GM19023 (cell line): ENCODE measurements around the gene CLDN6.
A peak's percentile ranks its signal among the peaks of the same experiment; 100 is the strongest.
"Not testable (repeated sequence)": the region's sequence is repeated elsewhere in the genome, so short reads cannot be mapped to it uniquely, and the experiment has no call there.

Source experiments
- ATAC-seq: cut with Tn5 transposase; IDR thresholded peaks from one replicate; pipeline ENCODE4 v1.9.1; 2021; ENCODE audit warnings: mild to moderate bottlenecking, moderate library complexity; ENCODE audit not compliant: unreplicated experiment

CLDN6 gene, protein sequence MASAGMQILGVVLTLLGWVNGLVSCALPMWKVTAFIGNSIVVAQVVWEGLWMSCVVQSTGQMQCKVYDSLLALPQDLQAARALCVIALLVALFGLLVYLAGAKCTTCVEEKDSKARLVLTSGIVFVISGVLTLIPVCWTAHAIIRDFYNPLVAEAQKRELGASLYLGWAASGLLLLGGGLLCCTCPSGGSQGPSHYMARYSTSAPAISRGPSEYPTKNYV

DNA sequence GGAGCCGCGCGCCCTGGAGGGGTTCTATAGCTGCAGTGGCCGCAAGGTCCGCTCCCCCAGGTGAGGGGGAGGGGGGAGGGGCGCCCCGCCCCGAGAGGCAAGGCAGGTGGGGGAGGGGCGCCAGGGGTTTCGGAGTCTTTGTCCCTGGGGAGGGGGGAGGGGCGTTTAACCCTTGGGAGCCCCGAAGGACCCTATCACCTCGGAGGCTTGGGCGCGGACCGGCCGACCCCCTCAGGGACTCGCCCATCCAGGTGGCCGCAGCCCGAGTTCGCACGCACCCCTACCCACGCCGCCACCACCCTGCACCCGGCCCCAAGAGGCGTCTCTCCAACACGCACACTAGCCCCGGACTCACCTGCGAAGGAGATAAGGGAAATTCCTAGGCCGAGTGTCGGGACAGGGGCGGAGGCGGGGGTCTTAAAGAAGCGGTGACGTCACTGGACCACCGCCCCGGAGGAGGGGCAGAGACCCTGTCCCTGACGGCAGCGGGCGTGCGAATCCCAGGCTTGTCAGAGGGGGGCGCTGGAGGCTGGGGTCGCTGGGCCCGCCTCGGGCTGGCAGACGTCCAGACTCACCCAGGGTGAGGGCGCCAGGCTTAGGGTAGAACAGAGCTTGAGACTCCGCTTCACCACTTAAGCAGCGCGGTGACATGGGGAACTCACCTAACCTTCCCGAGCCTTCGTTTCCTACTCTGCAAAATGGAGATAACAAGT, at the start of gene CLDN6:
Gene CLDN6 (minus strand): TSS at position 390 of the 713 bp plus-strand sequence. CDS start 2,162 bp downstream, outside the sequence.
- ATAC-seq = no peak

DNA sequence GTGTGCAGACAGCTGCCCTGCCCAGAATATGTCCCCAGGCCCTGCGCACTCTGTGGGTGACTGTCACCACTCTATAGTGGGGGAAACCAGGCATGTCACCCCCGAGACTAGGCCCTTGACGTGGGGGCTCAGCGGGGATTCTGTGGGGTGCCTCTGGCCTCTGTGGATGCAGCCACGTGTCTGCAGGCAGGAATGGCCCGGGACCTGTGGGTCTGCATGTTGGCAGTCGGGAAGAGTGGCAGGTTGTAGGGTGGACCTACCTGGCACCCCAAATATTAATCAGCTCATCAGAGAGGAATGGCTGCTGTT, 48.4 kb upstream of the CLDN6 start:
- ATAC-seq = no peak

DNA sequence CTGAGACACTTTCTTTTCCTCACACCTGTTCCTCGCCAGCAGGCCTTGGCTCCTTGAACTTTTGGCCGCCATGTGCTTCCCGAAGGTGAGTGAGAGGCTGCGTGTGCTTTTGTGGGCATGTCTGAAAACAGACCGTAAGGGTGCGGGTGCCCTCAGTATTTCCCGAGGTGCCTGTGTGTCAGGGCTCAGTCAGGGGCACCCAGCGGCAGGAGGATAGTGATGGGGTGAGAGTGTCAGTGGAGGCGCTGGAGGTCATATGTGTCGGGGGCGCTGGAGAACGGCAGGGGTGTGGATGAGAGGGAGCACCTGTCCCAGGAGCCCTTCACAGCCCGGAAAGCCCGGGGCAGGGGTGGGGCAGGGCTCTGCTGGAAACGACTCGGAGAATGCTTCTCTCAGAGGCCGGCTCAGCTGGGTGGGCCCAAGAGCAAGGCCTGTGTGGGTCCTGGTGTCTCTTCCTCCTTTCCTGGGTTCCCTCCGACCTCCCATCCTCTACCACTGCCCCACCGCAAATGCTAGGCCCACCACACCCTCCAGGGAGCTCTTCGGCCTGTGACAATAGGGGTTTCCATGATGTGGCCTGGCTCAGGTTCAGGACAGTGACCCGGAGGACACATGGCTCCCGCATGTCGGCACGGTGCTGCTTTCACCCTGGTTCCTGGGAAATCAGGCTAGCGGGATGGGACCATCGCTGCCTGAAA, 47.9 kb upstream of the CLDN6 start:
- ATAC-seq = no peak

DNA sequence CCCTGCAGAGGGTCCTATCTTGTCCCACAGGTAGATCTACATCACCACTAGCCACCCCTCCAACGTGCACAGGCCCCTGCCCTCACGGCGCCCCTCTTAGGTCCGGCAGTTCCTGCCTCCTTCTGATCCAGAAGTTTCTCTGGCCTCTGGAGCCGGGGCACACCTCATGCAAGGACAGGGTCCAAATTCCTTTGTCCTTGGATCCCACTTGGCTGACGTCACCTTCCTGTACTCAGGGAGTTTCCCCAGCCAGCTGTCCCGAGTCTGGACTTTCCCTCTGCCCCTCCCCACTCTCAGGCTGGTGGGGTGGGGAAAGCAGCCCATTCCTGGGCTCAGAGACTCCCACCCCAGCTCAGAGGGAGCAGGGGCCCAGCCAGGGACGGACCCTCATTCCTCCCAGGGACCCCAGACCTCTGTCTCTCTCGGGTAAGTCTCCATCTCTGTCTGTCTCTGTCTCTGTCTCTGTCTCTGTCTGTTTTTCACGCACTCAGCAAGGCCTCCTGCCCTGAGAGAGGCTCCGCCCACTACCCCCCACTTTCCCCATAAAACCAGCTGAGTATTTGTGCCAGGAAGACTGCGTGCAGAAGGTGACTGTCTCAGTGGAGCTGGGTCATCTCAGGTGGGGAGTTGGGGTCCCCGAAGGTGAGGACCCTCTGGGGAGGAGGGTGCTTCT, 47.2 kb upstream of the CLDN6 start, which contains the start of gene IL32:
Gene IL32 (plus strand): TSS at position 572 of the 673 bp plus-strand sequence. CDS start 172 bp downstream, outside the sequence.
- no peak for ATAC-seq

DNA sequence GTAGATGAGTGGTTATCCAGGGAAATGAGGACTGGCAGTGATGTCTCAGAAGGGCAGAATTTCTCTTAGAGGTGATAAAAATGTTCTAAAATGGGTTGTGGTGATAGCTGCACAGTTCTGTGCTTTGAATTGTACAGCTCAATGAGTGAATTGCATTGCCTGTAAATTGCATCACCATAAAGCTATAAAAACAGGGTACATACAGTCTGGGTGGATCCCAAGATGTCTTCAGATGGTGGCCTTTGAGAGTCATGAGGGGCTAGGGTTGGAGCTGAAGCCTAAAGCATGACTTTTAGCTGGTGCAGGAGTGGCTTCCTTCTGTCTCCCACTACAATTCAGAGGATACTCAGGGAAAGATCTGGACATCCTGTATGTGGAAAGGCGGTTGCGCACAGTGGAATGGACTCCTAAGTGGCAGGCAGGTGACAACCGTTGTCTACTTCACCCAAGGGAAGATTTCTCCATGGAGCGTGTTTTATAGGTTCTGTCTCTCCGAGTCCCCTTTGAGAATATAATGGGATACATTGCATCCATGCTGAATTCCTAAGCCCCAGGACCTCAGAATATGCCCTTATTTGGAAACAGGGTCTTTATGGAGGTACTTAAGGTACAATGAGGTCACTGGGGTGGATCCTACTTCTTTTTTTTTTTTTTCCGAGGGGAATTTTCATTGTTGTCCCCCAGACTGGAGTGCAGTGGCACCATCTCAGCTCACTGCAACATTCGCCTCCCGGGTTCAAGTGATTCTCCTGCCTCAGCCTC, 45.8 kb upstream of the CLDN6 start:
- no peak for ATAC-seq

DNA sequence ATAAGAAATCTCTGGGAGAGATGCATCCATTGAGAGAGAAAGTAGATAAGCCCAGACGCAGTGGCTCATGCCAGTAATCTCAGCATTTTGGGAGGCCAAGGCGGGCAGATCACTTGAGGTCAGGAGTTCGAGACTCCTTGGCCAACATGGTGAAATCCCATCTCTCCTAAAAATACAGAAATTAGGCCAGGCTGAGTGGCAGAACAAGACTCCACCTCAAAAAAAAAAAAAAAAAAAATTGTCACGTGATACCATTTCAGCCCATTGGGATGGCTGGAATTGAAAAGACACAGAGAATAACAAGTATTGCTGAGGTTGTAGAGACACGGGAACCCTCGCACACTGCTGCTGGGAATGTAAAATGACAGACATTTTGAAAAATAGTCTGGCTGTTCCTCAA, 44.6 kb upstream of the CLDN6 start:
- ATAC-seq = no peak

DNA sequence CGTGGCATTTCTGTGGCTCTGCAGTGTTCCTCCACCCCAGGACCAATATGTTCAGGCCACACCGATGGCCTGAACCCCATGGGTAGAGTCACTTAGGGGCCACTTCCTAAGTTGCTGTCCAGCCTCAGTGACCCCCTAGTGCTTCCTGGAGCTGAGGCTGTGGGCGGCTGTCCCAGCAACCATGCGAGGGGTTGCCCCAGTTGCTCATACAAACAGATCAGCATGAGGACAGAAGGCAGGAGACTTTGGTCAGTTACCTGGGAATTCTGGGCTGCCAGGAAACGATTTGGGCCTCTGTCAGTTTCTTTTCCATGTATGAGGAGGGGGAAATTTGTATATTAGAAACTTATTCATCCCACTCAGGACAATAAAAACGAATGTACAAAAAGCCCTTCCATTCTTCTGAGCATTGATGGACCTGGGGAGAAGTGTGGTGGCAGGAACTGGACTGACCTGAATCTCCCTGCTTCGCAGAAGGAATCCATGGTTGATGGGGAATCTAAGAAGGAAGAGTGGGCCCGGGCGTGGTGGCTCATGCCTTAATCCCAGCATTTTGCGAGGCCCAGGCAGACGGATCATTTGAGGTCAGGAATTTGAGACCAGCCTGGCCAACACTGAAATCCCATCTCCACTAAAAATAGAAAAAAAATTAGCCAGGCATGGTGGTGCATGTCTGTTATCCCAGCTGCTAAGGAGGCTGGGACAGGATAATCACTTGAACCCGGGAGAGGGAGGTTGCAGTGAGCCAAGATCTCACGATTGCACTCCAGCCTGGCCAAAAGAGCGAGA, 42.5 kb upstream of the CLDN6 start:
- ATAC-seq = no peak

DNA sequence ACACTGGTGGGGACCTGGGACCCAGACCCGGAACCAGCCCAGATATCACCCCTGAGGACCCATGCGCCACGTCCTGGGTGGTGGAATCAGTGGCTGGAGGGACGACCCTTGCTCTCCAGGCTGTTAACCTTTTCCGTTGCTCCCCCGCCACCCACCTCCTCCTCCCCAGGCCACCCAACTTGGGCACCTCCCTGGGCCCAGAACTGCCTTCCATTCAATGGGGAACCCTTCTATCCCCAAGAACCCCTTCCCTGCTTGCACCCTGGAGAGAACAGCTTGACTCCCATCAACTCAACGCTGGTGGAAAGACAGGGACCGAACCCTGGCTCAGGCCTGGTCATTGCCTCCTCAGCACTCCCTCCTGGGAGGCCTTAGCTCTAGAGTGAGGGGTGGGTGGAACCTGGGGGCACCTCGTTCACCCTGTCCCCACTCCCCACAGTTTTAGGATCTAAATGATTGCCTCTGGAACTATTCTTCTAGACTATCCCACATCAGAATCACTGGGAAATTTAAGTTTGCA, 41.8 kb upstream of the CLDN6 start:
- no peak for ATAC-seq

DNA sequence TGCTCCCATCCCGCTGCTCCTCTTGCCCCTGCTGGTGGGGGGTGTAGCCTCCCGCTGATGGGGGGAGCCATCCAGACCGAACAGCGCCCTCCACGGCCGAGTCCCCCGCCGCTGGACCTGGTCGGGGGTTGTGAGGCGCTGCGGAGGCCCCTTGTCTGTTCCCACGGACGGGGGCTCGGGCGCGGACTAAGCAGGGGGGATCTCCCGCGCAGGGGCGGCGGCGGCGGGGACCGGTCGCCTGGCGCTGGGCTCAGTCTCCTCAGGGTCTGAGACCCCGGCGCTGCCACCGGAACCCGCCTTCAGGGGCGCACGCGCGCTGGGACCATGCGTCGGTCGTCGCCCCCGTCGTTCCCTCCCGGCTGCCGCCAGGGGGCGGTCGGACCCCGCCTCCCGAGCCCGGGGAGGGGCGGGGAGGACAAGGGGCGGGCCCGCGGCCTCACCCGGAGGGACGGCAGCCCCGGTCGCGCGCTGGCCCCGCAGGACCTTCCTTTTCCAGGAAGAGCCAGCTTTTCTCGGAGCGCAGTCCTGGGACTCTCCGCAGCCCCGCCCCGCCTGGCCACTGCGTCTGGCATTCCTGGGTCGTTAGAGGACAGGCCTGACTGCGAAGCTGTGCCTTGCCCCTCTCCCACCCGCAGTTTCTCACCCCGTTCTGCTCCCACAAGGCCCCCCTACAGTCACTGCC, 41.2 kb upstream of the CLDN6 start:
- ATAC-seq = peak; percentile 81

DNA sequence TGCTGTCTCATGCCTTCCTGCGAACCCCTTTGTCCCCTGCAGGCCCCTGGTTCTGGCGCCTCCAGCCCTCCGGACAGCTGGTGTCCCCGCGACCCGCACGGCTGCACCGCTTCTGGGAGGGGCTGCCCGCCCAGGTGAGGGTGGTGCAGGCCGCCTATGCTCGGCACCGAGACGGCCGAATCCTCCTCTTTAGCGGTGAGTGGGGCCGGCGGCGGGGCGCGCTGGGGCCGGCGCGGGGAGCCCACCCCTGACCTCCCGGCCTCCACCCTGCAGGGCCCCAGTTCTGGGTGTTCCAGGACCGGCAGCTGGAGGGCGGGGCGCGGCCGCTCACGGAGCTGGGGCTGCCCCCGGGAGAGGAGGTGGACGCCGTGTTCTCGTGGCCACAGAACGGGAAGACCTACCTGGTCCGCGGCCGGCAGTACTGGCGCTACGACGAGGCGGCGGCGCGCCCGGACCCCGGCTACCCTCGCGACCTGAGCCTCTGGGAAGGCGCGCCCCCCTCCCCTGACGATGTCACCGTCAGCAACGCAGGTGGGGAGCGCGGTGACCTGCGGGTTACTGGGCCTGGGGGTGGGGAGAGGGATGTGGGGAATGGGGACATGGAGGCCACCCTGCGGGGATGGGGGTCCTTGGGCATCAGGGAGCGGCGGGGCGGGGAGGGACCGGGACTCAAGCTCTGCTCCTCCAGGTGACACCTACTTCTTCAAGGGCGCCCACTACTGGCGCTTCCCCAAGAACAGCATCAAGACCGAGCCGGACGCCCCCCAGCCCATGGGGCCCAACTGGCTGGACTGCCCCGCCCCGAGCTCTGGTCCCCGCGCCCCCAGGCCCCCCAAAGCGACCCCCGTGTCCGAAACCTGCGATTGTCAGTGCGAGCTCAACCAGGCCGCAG, 40.4 kb upstream of the CLDN6 start:
- ATAC-seq = peak; percentile 15

DNA sequence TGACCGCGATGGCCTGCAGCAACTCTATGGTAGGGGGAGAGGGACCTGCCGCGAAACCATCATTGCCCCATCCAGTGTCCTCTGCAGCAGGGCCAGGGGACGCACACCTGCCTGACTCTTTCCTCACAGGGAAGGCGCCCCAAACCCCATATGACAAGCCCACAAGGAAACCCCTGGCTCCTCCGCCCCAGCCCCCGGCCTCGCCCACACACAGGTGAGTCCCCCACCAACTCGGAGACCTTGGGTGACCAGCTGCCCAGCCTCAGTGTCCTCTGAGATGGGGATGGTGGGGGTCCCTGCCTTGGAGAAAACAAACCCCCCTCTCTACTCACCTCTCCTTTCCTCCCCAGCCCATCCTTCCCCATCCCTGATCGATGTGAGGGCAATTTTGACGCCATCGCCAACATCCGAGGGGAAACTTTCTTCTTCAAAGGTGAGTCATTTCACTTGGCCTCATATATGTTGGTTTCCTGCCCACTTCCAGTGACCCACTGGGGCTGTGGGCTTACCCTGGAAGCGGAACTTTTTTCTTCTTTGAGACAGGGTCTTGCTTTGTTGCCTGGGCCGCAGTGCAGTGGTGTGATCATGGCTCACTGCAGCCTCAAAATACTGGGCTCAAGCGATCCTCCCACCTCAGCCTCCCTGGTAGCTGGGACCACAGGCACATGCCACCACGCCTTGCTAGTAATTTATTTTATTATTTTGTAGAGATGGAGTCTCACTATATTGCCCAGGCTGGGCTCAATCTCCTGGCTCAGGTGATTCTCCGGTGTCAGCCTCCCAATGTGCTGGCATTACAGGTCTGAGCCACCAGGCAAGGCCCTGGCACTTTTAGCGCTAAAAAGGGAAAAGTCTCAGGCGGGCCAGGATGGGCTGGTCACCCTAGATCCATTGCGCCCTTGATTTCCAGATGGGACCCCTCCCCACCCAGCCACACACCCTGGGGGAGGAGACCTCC, 39.5 kb upstream of the CLDN6 start:
- no peak for ATAC-seq

DNA sequence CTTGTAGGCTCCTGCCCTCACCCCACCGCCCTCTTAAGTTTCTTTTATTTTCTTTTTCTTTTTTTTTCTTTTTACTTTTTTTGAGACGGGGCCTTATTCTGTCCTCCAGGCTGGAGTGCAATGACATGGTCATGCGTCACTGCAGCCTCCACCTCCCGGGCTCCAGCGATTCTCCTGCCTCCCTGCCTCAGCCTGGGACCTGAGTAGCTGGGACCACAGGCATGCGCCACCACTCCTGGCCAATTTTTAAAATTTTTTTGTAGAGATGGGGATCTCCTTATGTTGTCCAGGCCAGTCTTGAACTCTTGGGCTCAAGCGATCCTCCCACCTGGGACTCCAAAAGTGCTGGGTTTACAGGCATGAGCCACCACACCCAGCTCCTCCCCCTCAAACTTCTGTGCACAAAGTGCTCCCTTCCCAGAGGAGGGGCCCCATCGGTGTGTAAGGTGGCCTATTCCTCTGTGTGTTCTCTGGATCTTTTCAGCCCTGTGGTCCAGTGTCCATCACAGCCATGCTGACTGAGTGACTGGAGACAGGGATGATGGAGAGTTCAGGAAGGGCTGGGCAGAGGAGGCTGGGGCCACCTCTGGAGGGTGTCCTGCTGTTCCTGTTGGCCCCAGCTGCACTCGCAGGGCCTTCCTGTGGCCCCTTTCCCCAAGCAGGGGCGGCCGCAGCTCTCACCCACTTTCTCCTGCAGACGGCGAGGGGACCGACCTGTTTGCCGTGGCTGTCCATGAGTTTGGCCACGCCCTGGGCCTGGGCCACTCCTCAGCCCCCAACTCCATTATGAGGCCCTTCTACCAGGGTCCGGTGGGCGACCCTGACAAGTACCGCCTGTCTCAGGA, 38.6 kb upstream of the CLDN6 start:
- ATAC-seq = no peak

DNA sequence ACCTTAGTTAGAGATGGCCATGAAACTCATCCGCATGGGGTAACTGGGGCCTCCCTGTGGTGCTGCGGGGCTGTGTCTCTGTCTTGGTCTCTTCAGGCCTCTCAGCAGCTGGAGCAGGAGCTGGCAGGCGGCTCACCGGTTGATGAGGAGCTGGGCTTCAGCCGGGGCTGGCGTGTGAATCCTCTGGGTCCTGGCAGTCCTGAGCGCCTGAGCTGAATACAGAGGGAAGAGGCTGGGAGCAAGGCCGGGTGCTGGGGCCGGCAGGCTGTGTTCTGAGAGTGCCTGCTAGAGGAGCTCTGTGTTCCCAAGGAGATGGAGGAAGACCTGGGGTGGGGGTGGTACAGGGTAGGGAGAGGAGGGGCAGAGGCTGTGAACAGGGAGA, 37.7 kb upstream of the CLDN6 start:
- ATAC-seq = not testable (repeated sequence)

DNA sequence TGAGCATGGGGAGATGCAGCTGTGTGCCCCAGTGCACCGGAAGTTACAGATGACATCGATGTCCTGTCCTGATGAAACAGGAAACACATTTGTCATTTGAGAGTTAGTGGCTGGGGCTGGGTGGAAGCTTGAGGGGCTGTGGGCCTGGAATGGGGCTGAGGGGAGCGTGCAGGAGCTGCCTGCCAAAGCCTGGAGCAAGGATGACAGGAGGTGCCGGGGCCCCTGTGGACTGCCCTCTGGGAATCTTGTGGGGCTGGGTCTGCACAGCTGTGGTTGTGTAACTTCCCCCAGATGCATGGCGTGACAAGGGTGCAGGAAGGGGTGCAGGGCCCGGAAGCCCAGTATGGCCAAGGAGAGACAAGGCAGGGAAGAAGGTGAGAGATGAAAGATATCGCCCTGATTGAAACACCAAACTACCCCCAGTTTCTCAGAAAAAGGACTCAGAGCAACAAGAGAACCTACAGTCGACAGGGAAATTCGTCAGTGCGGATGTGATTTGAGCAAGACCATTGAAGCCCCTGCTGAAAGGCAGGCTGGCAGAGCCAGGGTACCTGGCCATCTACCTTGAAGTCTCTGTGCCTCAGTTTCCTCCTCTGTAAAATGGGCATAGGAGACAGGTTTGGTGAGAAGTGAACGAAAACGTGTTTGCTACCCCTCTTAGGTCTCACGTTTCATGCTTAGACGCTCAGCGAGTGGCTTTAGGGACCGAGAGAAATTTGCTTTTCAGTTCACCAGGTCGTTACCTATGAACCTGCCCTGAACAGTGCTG, 37.2 kb upstream of the CLDN6 start:
- no peak for ATAC-seq

DNA sequence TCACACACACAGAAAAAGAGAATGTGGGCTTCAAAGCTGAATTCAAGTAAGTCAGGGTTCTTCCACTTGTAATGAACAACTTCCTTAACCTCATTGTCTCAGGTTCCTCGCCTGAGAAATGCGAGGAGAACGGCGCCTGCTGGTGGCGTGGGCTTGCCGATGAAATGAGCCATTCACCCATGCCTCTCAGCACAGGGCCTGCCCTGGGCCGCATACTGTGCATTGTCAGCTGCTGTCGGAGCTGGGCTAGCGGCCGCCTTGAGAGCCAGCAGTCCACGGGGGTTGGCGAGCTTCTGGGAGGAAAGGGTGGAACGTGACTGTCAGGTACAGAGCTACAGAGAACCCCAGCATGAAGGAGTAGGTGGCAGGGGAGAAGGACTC, 35.3 kb upstream of the CLDN6 start:
- ATAC-seq = not testable (repeated sequence)
